ENCODE measurements around the gene SVIL.

The SVIL gene

DNA sequence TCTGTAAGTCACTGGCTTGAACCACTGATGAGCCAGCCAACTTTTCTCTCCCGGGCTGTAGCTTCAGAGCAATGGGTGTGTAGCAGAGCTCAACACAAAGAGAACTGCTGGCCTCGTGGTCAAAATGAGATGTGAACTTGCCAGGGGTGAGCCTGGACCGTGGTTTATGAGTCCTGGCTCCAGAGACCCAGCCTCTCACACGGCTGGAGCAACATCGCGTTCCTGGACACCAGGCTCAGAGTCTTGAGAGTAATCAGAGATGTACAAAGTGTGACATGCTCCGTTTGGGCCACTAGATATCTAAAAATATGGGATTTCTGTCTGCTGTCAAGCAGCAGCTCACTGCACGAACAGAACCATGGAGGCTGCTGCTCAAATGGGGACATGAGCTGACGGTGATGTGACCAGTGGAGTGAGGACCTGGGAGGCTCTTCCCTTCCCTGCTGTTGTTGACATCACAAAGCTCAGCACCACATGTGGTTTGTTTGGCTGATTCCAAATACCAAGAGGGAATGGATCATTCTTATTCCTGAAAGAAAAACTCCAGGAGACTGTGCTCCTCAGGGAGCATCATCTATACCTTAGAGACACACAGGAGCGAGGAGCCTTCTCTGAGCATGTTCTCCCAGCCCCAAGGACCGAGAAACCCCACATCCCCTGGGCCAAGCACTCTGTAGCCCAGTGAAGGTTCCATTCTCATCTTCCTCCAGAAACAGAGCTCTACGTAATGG lies 9.2 kb upstream of the SVIL start:
- DNase-seq (ENCODE audit: insufficient read length, low spot score) (no peak), FAIRE-seq (no peak)
- TF ChIP-seq, protein P1, sequence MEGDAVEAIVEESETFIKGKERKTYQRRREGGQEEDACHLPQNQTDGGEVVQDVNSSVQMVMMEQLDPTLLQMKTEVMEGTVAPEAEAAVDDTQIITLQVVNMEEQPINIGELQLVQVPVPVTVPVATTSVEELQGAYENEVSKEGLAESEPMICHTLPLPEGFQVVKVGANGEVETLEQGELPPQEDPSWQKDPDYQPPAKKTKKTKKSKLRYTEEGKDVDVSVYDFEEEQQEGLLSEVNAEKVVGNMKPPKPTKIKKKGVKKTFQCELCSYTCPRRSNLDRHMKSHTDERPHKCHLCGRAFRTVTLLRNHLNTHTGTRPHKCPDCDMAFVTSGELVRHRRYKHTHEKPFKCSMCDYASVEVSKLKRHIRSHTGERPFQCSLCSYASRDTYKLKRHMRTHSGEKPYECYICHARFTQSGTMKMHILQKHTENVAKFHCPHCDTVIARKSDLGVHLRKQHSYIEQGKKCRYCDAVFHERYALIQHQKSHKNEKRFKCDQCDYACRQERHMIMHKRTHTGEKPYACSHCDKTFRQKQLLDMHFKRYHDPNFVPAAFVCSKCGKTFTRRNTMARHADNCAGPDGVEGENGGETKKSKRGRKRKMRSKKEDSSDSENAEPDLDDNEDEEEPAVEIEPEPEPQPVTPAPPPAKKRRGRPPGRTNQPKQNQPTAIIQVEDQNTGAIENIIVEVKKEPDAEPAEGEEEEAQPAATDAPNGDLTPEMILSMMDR (IDR thresholded peaks at IDR 0.05; ENCODE audit: insufficient read depth, missing control alignments) = no peak

DNA sequence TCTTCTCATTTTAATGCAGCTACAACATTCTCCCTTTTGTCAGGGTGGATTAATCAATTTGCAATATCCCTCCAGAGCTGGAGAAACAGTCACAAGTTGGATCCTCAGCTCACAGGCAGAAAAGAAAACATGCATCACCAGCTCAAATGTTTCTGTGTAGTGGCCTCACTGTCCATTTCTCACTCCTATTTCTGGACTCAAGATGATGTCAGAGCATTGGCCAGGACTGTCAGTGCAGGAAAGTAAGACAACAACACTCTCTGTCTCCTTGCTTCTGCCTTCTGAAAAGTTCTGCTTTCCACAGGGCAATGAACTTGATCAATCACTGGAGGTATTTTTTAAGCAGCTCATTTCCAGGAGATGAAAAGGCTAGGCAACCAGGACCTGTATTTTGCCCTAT lies 8.2 kb upstream of the SVIL start:
- FAIRE-seq (no peak), DNase-seq (ENCODE audit: insufficient read length, low spot score) (no peak)
- TF ChIP-seq, protein P1 (IDR thresholded peaks at IDR 0.05; ENCODE audit: insufficient read depth, missing control alignments) = no peak

DNA sequence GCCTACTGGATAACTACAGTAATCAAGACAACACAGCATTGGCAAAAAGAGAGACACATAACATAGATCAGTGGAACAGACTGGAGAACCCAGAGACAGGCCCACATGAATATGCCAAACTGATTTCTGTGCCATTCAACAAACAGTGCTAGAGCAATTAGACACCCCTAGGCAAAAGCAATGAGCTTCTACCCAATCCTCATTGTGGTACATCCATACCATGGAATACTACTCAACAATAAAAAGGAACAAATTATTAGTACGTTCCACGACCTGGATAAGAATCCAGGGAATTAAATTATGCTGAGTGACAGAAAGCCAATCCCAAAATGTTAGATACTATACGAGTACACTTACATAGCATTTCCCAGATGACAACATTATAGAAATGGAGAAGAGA lies 2.8 kb upstream of the SVIL start:
- DNase-seq (ENCODE audit: insufficient read length, low spot score) = no peak
- no peak for FAIRE-seq
- TF ChIP-seq, protein P1 (IDR thresholded peaks at IDR 0.05; ENCODE audit: insufficient read depth, missing control alignments) = no peak

GRCh38 chr10:29636178-29636577 lies 1.4 kb upstream of the SVIL start:
- TF ChIP-seq, protein P1 (IDR thresholded peaks at IDR 0.05; ENCODE audit: insufficient read depth, missing control alignments) = no peak
- FAIRE-seq = no peak
- DNase-seq (ENCODE audit: insufficient read length, low spot score) = no peak

DNA sequence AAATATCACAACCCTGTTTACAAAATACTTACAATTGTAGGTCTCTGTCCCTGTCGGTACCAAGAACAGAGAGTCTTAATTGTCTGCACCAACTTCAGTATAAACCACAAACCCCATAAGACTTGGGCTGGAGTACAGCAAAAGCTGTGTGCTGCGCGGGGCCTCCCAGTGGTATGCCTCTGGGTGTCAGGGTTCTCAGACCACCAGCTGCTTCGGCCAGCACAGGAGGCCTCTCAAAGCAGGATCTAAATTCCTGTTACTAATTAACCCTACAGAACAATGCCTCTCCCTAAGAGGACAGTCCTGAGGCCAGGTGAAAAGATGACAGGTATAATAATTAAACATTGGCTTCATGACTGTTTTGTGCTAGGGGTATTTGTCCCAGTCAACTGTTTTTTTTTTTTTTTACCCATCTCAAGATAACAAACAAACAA lies 957 bp upstream of the SVIL start:
- DNase-seq (ENCODE audit: insufficient read length, low spot score) (no peak), FAIRE-seq (no peak)
- TF ChIP-seq, protein P1 (IDR thresholded peaks at IDR 0.05; ENCODE audit: insufficient read depth, missing control alignments) = no peak

GRCh38 chr10:29634105-29634504 lies 666 bp downstream of the SVIL start:
- no peak for FAIRE-seq
- no peak for DNase-seq (ENCODE audit: insufficient read length, low spot score)
- TF ChIP-seq, protein P1 (IDR thresholded peaks at IDR 0.05; ENCODE audit: insufficient read depth, missing control alignments) = no peak

DNA sequence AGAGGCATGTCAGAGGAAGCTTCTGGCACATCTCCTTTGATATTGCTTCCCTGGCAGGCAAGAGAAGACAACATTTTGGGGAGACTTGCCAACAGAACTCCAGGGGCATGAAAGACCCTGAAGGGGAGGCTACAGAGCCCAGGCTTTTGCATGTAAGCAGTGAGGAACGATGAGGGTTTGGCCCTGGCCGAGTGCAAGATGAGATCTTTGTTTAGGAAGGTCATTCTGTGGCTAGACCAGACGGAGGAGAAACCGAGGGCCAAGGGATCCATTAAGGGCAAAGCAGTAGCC lies 3.8 kb downstream of the SVIL start:
- TF ChIP-seq, protein P1 (IDR thresholded peaks at IDR 0.05; ENCODE audit: insufficient read depth, missing control alignments) = no peak
- no peak for DNase-seq (ENCODE audit: insufficient read length, low spot score)

More for the DNA sequence above, 3.8 kb downstream of the SVIL start:
- no peak for FAIRE-seq

Measured in D721Med (cell line).